H1 (cell line): ENCODE results near the gene TTC23. TPM values are rescaled to one million over a fixed set of nuclear protein-coding genes. Genes with fewer than 3 reads are reported as not detected.

Source experiments
- CTCF ChIA-PET: fragments of 300-600 bp; sonication (Branson Sonifier 250); formaldehyde crosslinking; loops from one replicate; lab custom pipeline; 2021; ENCODE audit not compliant: partially characterized antibody; lab: Charles Lee
- POLR2A ChIA-PET: fragments of 300-600 bp; sonication (Branson Sonifier 250); formaldehyde crosslinking; loops from one replicate; lab custom pipeline; 2021; ENCODE audit warnings: inconsistent platforms; ENCODE audit not compliant: partially characterized antibody; lab: Charles Lee
- DNase-seq, 2 experiments: peaks; one replicate each; pipeline versions ENCODE4 v3.0.0 to v3.0.0-alpha.2; 2010 to 2022; ENCODE audit warnings: low spot score in 2 of 2, low read depth in 1 of 2, mixed read lengths in 1 of 2
- FAIRE-seq: peaks from 2 replicates; lab custom pipeline; 2011; peaks lifted over from hg19 to GRCh38; lab: Jason Lieb, UNC
- H2AFZ ChIP-seq: 2 replicates; pipeline ENCODE4 v1.8.1; 2012; ENCODE audit warnings: low read length, inconsistent platforms
- H2AK5ac ChIP-seq: 2 replicates; pipeline ENCODE4 v1.6.1; 2013; ENCODE audit warnings: low read depth, low read length
- H2BK120ac ChIP-seq: replicated peaks from 2 replicates; pipeline ENCODE3; 2013; ENCODE audit warnings: low read depth, low read length, inconsistent platforms
- H2BK12ac ChIP-seq: 2 replicates; pipeline ENCODE4 v1.6.1; 2013; ENCODE audit warnings: low read depth, low read length
- H2BK15ac ChIP-seq: 2 replicates; pipeline ENCODE4 v1.6.1; 2013; ENCODE audit warnings: low read length
- H2BK20ac ChIP-seq: 2 replicates; pipeline ENCODE4 v1.6.1; 2013; ENCODE audit warnings: low read length
- H2BK5ac ChIP-seq: 2 replicates; pipeline ENCODE4 v1.6.1; 2013; ENCODE audit warnings: low read depth, low read length
- H3K14ac ChIP-seq: 2 replicates; pipeline ENCODE4 v1.6.1; 2013; ENCODE audit warnings: inconsistent platforms; ENCODE audit not compliant: insufficient read length
- H3K18ac ChIP-seq: 2 replicates; pipeline ENCODE4 v1.6.1; 2013; ENCODE audit warnings: low read length; ENCODE audit errors: extremely low read depth
- H3K23ac ChIP-seq: 2 replicates; pipeline ENCODE4 v1.6.1; 2013; ENCODE audit warnings: inconsistent platforms; ENCODE audit not compliant: insufficient read length
- H3K23me2 ChIP-seq: 2 replicates; pipeline ENCODE4 v1.6.1; 2013; ENCODE audit warnings: low read depth, low read length
- H3K27ac ChIP-seq: 2 replicates; pipeline ENCODE4 v1.6.1; 2011; ENCODE audit warnings: low read depth, low read length, inconsistent platforms
- H3K27me3 ChIP-seq, 4 experiments: replicated peaks in 1 of 4; 1 replicate in 1 of 4; 2 replicates in 3 of 4; pipeline versions ENCODE4 v1.6.1 to v1.8.1; 2011 to 2013; ENCODE audit warnings: low read length in 3 of 4, mild to moderate bottlenecking in 3 of 4, inconsistent platforms in 2 of 4, mixed read lengths in 2 of 4, moderate library complexity in 1 of 4; ENCODE audit not compliant: control insufficient read depth in 3 of 4, insufficient read depth in 3 of 4; ENCODE audit errors: extremely low read depth in 1 of 4
- H3K36me3 ChIP-seq, 4 experiments: 2 replicates each; pipeline versions ENCODE4 v1.6.1 to v1.8.1; 2011 to 2013; ENCODE audit warnings: mild to moderate bottlenecking in 4 of 4, low read length in 3 of 4, moderate library complexity in 2 of 4, control low read depth in 1 of 4, inconsistent platforms in 1 of 4; ENCODE audit not compliant: insufficient read depth in 4 of 4, control insufficient read depth in 2 of 4
- H3K4ac ChIP-seq: replicated peaks from 2 replicates; pipeline ENCODE3; 2013; ENCODE audit warnings: low read length, low read depth, mixed read lengths, inconsistent platforms; ENCODE audit not compliant: insufficient read length
- H3K4me1 ChIP-seq, 4 experiments: replicated peaks in 1 of 4; 1 replicate in 1 of 4; 2 replicates in 3 of 4; pipeline versions ENCODE4 v1.6.1 to v1.8.1; 2011 to 2013; ENCODE audit warnings: low read length in 3 of 4, inconsistent platforms in 2 of 4, mixed read lengths in 1 of 4; ENCODE audit not compliant: insufficient read depth in 4 of 4, control insufficient read depth in 3 of 4
- H3K4me2 ChIP-seq, 2 experiments: 2 replicates each; pipeline versions ENCODE4 v1.6.1 to v1.8.1; 2011 to 2013; ENCODE audit warnings: low read depth in 2 of 2, low read length in 2 of 2, control low read depth in 1 of 2, inconsistent platforms in 1 of 2, mild to moderate bottlenecking in 1 of 2; ENCODE audit not compliant: insufficient read depth in 1 of 2
- H3K4me3 ChIP-seq, 4 experiments: fragments of 200-600, 300-600 bp in 1 of 4; sonication (generic), shearing (Covaris generic), sonication (Bioruptor Twin) in 1 of 4; 2 replicates each; pipeline versions ENCODE4 v1.5.1 to v1.8.1; 2011 to 2016; ENCODE audit warnings: low read length in 4 of 4, low read depth in 3 of 4, control low read depth in 2 of 4, inconsistent platforms in 2 of 4, mild to moderate bottlenecking in 2 of 4, mixed read lengths in 1 of 4, moderate library complexity in 1 of 4; ENCODE audit not compliant: insufficient read depth in 2 of 4; ENCODE audit errors: extremely low read depth in 1 of 4
- H3K56ac ChIP-seq: replicated peaks from 2 replicates; pipeline ENCODE3; 2013; ENCODE audit warnings: low read depth, mild to moderate bottlenecking, mixed read lengths, low read length, inconsistent platforms; ENCODE audit not compliant: insufficient read length
- H3K79me1 ChIP-seq: 2 replicates; pipeline ENCODE4 v1.6.1; 2013; ENCODE audit warnings: low read depth, low read length, control low read depth
- H3K79me2 ChIP-seq, 2 experiments: 2 replicates each; pipeline versions ENCODE4 v1.6.1 to v1.8.1; 2012 to 2013; ENCODE audit warnings: low read length in 2 of 2, mild to moderate bottlenecking in 2 of 2, inconsistent platforms in 1 of 2; ENCODE audit not compliant: insufficient read depth in 2 of 2, control insufficient read depth in 1 of 2
- H3K9ac ChIP-seq, 4 experiments: replicated peaks in 1 of 4; 1 replicate in 1 of 4; 2 replicates in 3 of 4; pipeline versions ENCODE4 v1.6.1 to v1.8.1; 2011 to 2013; ENCODE audit warnings: low read depth in 3 of 4, low read length in 3 of 4, control low read depth in 2 of 4, mild to moderate bottlenecking in 2 of 4, moderate library complexity in 2 of 4, inconsistent platforms in 1 of 4; ENCODE audit errors: extremely low read depth in 1 of 4
- H3K9me3 ChIP-seq, 2 experiments: 2 replicates each; pipeline versions ENCODE4 v1.6.1 to v1.8.1; 2012 to 2013; ENCODE audit warnings: mild to moderate bottlenecking in 2 of 2, moderate library complexity in 2 of 2, control low read depth in 1 of 2, inconsistent platforms in 1 of 2, low read depth in 1 of 2, low read length in 1 of 2, mixed read lengths in 1 of 2; ENCODE audit not compliant: insufficient read depth in 2 of 2
- H4K20me1 ChIP-seq, 2 experiments: replicated peaks in 1 of 2; 2 replicates each; pipeline versions ENCODE3 to v1.8.1; 2011 to 2013; ENCODE audit warnings: inconsistent platforms in 2 of 2, low read length in 2 of 2, mild to moderate bottlenecking in 1 of 2; ENCODE audit not compliant: insufficient read depth in 2 of 2, control insufficient read depth in 1 of 2
- H4K5ac ChIP-seq: 2 replicates; pipeline ENCODE4 v1.6.1; 2013; ENCODE audit warnings: low read length, low read depth, mixed read lengths, inconsistent platforms; ENCODE audit not compliant: insufficient read length
- H4K8ac ChIP-seq: 2 replicates; pipeline ENCODE4 v1.8.0; 2013; ENCODE audit warnings: mild to moderate bottlenecking, moderate library complexity, low read length, inconsistent platforms; ENCODE audit not compliant: insufficient read depth; ENCODE audit errors: extremely low read depth
- H4K91ac ChIP-seq: replicated peaks from 2 replicates; pipeline ENCODE3; 2013; ENCODE audit warnings: low read length, mixed read lengths, inconsistent platforms; ENCODE audit not compliant: insufficient read length
- CHD2 ChIP-seq: IDR thresholded peaks from 2 replicates; pipeline ENCODE4 v1.6.1; 2012; ENCODE audit warnings: low read length, improper control_type of control experiment
- HDAC2 ChIP-seq, 2 experiments: fragments of 300-600 bp in 1 of 2; sonication (generic) in 1 of 2; IDR thresholded peaks; 2 replicates each; pipeline ENCODE4 v1.6.1; 2011 to 2012; ENCODE audit warnings: low read depth in 2 of 2, low read length in 2 of 2, mild to moderate bottlenecking in 2 of 2, moderate library complexity in 2 of 2, borderline replicate concordance in 1 of 2, inconsistent platforms in 1 of 2
- KDM4A ChIP-seq: IDR thresholded peaks from one replicate; pipeline ENCODE4 v1.7.1; 2012; ENCODE audit warnings: low read depth, mild to moderate bottlenecking, moderate library complexity, low read length, inconsistent platforms; ENCODE audit not compliant: severe bottlenecking
- MAFK ChIP-seq: IDR thresholded peaks from 2 replicates; pipeline ENCODE4 v1.6.1; 2012; ENCODE audit warnings: low read depth, mild to moderate bottlenecking, improper control_type of control experiment, low read length
- NRF1 ChIP-seq: IDR thresholded peaks from 2 replicates; pipeline ENCODE4 v1.6.1; 2011; ENCODE audit warnings: mild to moderate bottlenecking, low read depth, low read length, improper control_type of control experiment
- SIN3A ChIP-seq, 2 experiments: IDR thresholded peaks in 1 of 2; conservative IDR thresholded peaks in 1 of 2; 2 replicates each; pipeline ENCODE4 v1.6.1; 2011 to 2012; ENCODE audit warnings: low read length in 2 of 2, improper control_type of control experiment in 1 of 2, low read depth in 1 of 2, mild to moderate bottlenecking in 1 of 2
- USF2 ChIP-seq: IDR thresholded peaks from 2 replicates; pipeline ENCODE4 v1.6.1; 2011; ENCODE audit warnings: low read length, improper control_type of control experiment
- WGBS, 2 experiments: shearing (Covaris generic) in 1 of 2; methylation state at CpG; one replicate each; pipeline versions ENCODE4 v1.1.6 to v1.1.7; 2013 to 2015; ENCODE audit warnings: low lambda C conversion rate in 2 of 2, mixed read lengths in 2 of 2, inconsistent platforms in 1 of 2, low coverage in 1 of 2, missing lambda C conversion rate in 1 of 2; ENCODE audit not compliant: insufficient replicate concordance in 2 of 2, insufficient coverage in 1 of 2, insufficient read length in 1 of 2; ENCODE audit errors: extremely low coverage in 1 of 2, missing lambda C conversion rate in 1 of 2; 5-methylcytosine and 5-hydroxymethylcytosine counted together
- polyA plus RNA-seq, 7 experiments: library from polyadenylated mRNA; depleted of rRNA in 3 of 7; stranded (reverse) in 5 of 7; unstranded in 2 of 7; fragments of >200 nt in 5 of 7; fragments of 200-250 nt in 2 of 7; gene quantifications; 1 replicate in 5 of 7; 2 replicates in 1 of 7; 4 replicates in 1 of 7; pipeline versions ENCODE4 v1.2.1 to v1.2.3, GENCODE V29; 2011 to 2013; ENCODE audit warnings: missing spikeins in 2 of 7, mixed read lengths in 2 of 7
- total RNA-seq: library from RNA; stranded (reverse); fragmentation: NEBNext Ultra II Directional; extraction: Animal tissue kit (Norgen Biotek cat#: 25700); gene quantifications from 2 replicates; pipeline ENCODE4 v1.2.1, GENCODE V29; 2021

TTC23 gene
- total and polyA plus RNA-seq, 2 of the 8 experiments (the other 6 are each of a cell fraction or from before 2014, with no cell fraction given) = 4.8 to 23.0 TPM

GRCh38 chr15:99253381-99254090 is 4.2 kb upstream of the TTC23 start:
- no peak overlapping the region for H3K23ac ChIP-seq
- 90 to 100% methylated on average over 1 to 6 of the region's 6 CpGs for WGBS, 2 experiments
- peaks cover 0 to 7% of the 10 kb centered on the region in 2 experiments; a peak in 2 of 4 replicates for H3K79me2 ChIP-seq
- no peak overlapping the region for H4K91ac ChIP-seq
- H3K9me3 ChIP-seq = no peaks in the 10 kb centered on the region
- H2AFZ ChIP-seq = no peak overlapping the region
- H3K4me3 ChIP-seq = no peak overlapping the region
- H3K14ac ChIP-seq = no peak overlapping the region
- H3K18ac ChIP-seq = no peak overlapping the region
- TF ChIP-seq HDAC2 (IDR thresholded peaks at IDR 0.05; ENCODE audit: borderline replicate concordance in 1 of 2, low read depth in 2 of 2, low read length in 2 of 2) (no peak), NRF1 (no peak), CHD2 (no peak), MAFK (no peak), KDM4A (no peak), SIN3A (conservative IDR thresholded peaks at IDR 0.05 in 1 of 2, IDR thresholded peaks at IDR 0.05 in 1 of 2; ENCODE audit: low read depth in 1 of 2, low read length in 2 of 2) (no peak), USF2 (no peak)
- no peak overlapping the region for H2BK5ac ChIP-seq
- no peak overlapping the region for H3K9ac ChIP-seq
- H2BK15ac ChIP-seq = no peak overlapping the region
- H4K8ac ChIP-seq = no peak overlapping the region
- no peak overlapping the region for H4K5ac ChIP-seq
- no peak overlapping the region for H3K27ac ChIP-seq
- H3K23me2 ChIP-seq = peaks cover 5% of the 10 kb centered on the region; the same call in 1 of the 2 replicates
- H3K4me2 ChIP-seq = no peak overlapping the region
- no peak overlapping the region for H3K4ac ChIP-seq
- H3K79me1 ChIP-seq = no peaks in the 10 kb centered on the region
- H3K36me3 ChIP-seq = no peaks in the 10 kb centered on the region
- FAIRE-seq (no peak), DNase-seq (no peak)
- H2BK12ac ChIP-seq = no peak overlapping the region
- no peaks in the 10 kb centered on the region for H3K27me3 ChIP-seq
- POLR2A ChIA-PET = interaction anchor here (2.1 kb wide), 1 partner anchor 9 kb away, joined by 7 read pairs; no protein-coding TSS in a partner anchor
- H4K20me1 ChIP-seq = peaks cover 0 to 2% of the 10 kb centered on the region in 2 experiments
- no peak overlapping the region for H2BK20ac ChIP-seq
- no peak overlapping the region for H3K56ac ChIP-seq
- no peak overlapping the region for H2AK5ac ChIP-seq
- no peak overlapping the region for H2BK120ac ChIP-seq
- H3K4me1 ChIP-seq = peaks cover 0 to 3% (median under 1%) of the 10 kb centered on the region in 4 experiments; a peak in 4 of 7 replicates
- CTCF ChIA-PET = interaction anchor here (0.9 to 1.9 kb wide), 9 partner anchors 8 to 1906 kb away, joined by 3 to 8 read pairs (median 3); no protein-coding TSS in a partner anchor
